IMR-90 (cell line): ENCODE measurements around the gene TMC4. TPM values are rescaled to one million over a fixed set of nuclear protein-coding genes. Genes with fewer than 3 reads are reported as not detected.

Experiments used
- ATAC-seq: fragments of 200-7000 bp; cut with Tn5 transposase; 2 replicates; pipeline ENCODE4 v1.9.1; 2020; ENCODE audit warnings: low read depth, mild to moderate bottlenecking, moderate library complexity
- BruUV-seq: library from RNA; stranded (reverse); fragments of 400-500 nt; replicated peaks from 2 replicates; lab custom pipeline; 2021; lab: Mats Ljungman, UMichigan
- CTCF ChIA-PET: fragments of 300-600 bp; formaldehyde crosslinking; extraction: SDS; loops from one replicate; lab custom pipeline; 2021; ENCODE audit warnings: antibody characterized with exemption; lab: Yijun Ruan, JAX
- POLR2A ChIA-PET: fragments of 300-600 bp; sonication (Branson Sonifier 250); formaldehyde crosslinking; loops from one replicate; lab custom pipeline; 2022; ENCODE audit warnings: antibody characterized with exemption; ENCODE audit not compliant: unreplicated experiment; lab: Charles Lee
- DNase-seq: peaks from one replicate; pipeline ENCODE4 v3.0.0; 2013
- H2AFZ ChIP-seq: replicated peaks from 2 replicates; pipeline ENCODE3; 2013; ENCODE audit warnings: low read length, mild to moderate bottlenecking; ENCODE audit not compliant: poor library complexity
- H2AK5ac ChIP-seq: 2 replicates; pipeline ENCODE4 v1.6.1; 2013; ENCODE audit warnings: low read depth, low read length, inconsistent platforms
- H2AK9ac ChIP-seq: replicated peaks from 2 replicates; pipeline ENCODE3; 2013; ENCODE audit warnings: mild to moderate bottlenecking, low read depth, low read length, moderate library complexity; ENCODE audit not compliant: poor library complexity
- H2BK120ac ChIP-seq: 2 replicates; pipeline ENCODE4 v1.6.1; 2013; ENCODE audit warnings: low read depth, low read length, inconsistent platforms
- H2BK15ac ChIP-seq: 3 replicates; pipeline ENCODE4 v1.6.1; 2013; ENCODE audit warnings: low read depth, low read length, inconsistent platforms
- H2BK20ac ChIP-seq: 2 replicates; pipeline ENCODE4 v1.6.1; 2013; ENCODE audit warnings: low read depth, mild to moderate bottlenecking, inconsistent platforms, low read length, moderate library complexity
- H2BK5ac ChIP-seq: 2 replicates; pipeline ENCODE4 v1.6.1; 2013; ENCODE audit warnings: mild to moderate bottlenecking, low read depth, low read length, inconsistent platforms; ENCODE audit not compliant: poor library complexity, severe bottlenecking
- H3K14ac ChIP-seq: replicated peaks from 2 replicates; pipeline ENCODE4 v1.6.1; 2013; ENCODE audit warnings: low read depth, low read length, inconsistent platforms
- H3K18ac ChIP-seq: 2 replicates; pipeline ENCODE4 v1.6.1; 2013; ENCODE audit warnings: low read depth, low read length, control low read depth
- H3K23ac ChIP-seq: 2 replicates; pipeline ENCODE4 v1.6.1; 2013; ENCODE audit warnings: low read depth, low read length, inconsistent platforms
- H3K27ac ChIP-seq: 2 replicates; pipeline ENCODE4 v1.5.1; 2013; ENCODE audit warnings: mild to moderate bottlenecking, control low read depth, low read length; ENCODE audit not compliant: insufficient read depth
- H3K27me3 ChIP-seq: 2 replicates; pipeline ENCODE4 v1.6.1; 2013; ENCODE audit warnings: low read length; ENCODE audit not compliant: control insufficient read depth, insufficient read depth
- H3K36me3 ChIP-seq: 2 replicates; pipeline ENCODE4 v1.6.1; 2013; ENCODE audit warnings: low read length, mixed read lengths; ENCODE audit not compliant: control insufficient read depth, insufficient read depth
- H3K4ac ChIP-seq: 2 replicates; pipeline ENCODE4 v1.6.1; 2013; ENCODE audit warnings: low read depth, low read length, inconsistent platforms
- H3K4me1 ChIP-seq: 2 replicates; pipeline ENCODE4 v1.6.1; 2013; ENCODE audit warnings: low read length, mixed read lengths; ENCODE audit not compliant: control insufficient read depth, insufficient read depth
- H3K4me2 ChIP-seq: 2 replicates; pipeline ENCODE4 v1.6.1; 2013; ENCODE audit warnings: low read depth, mild to moderate bottlenecking, control low read depth, low read length, moderate library complexity
- H3K4me3 ChIP-seq: 2 replicates; pipeline ENCODE4 v1.5.1; 2013; ENCODE audit warnings: low read depth, mild to moderate bottlenecking, control low read depth, low read length, moderate library complexity; ENCODE audit not compliant: insufficient read depth
- H3K56ac ChIP-seq: 2 replicates; pipeline ENCODE4 v1.6.1; 2013; ENCODE audit warnings: low read length, inconsistent platforms; ENCODE audit not compliant: insufficient read depth; ENCODE audit errors: extremely low read depth
- H3K79me1 ChIP-seq, 2 experiments: 2 replicates each; pipeline ENCODE4 v1.6.1; 2013; ENCODE audit warnings: low read length in 2 of 2, inconsistent platforms in 1 of 2, low read depth in 1 of 2
- H3K9ac ChIP-seq: 2 replicates; pipeline ENCODE4 v1.6.1; 2013; ENCODE audit warnings: low read depth, low read length, control low read depth
- H3K9me1 ChIP-seq: 2 replicates; pipeline ENCODE4 v1.6.1; 2013; ENCODE audit warnings: low read length, inconsistent platforms; ENCODE audit not compliant: insufficient read depth
- H3K9me3 ChIP-seq: 2 replicates; pipeline ENCODE4 v1.6.1; 2013; ENCODE audit warnings: low read length; ENCODE audit not compliant: control insufficient read depth, insufficient read depth
- H4K20me1 ChIP-seq: 2 replicates; pipeline ENCODE4 v1.6.1; 2013; ENCODE audit warnings: low read length, inconsistent platforms; ENCODE audit not compliant: insufficient read depth
- H4K5ac ChIP-seq: 2 replicates; pipeline ENCODE4 v1.6.1; 2013; ENCODE audit warnings: mild to moderate bottlenecking, low read depth, low read length, control low read depth
- H4K8ac ChIP-seq, 2 experiments: 2 replicates each; pipeline ENCODE4 v1.6.1; 2013; ENCODE audit warnings: low read depth in 2 of 2, low read length in 2 of 2, control low read depth in 1 of 2, inconsistent platforms in 1 of 2
- H4K91ac ChIP-seq: 2 replicates; pipeline ENCODE4 v1.6.1; 2013; ENCODE audit warnings: low read depth, low read length, inconsistent platforms; ENCODE audit not compliant: insufficient read depth
- BHLHE40 ChIP-seq: fragments of 150-350 bp; IDR thresholded peaks from 2 replicates; pipeline ENCODE4 v1.6.1; 2016; ENCODE audit warnings: mild to moderate bottlenecking, low read depth, low read length
- CEBPB ChIP-seq: IDR thresholded peaks from 2 replicates; pipeline ENCODE4 v1.6.1; 2012; ENCODE audit warnings: low read depth, low read length, improper control_type of control experiment
- CHD1 ChIP-seq: IDR thresholded peaks from 2 replicates; pipeline ENCODE4 v1.6.1; 2012; ENCODE audit warnings: low read depth, low read length, improper control_type of control experiment
- FOS ChIP-seq: fragments of 150-350 bp; IDR thresholded peaks from 2 replicates; pipeline ENCODE4 v1.6.1; 2016; ENCODE audit warnings: low read depth, low read length
- MAFK ChIP-seq: IDR thresholded peaks from 2 replicates; pipeline ENCODE4 v1.6.1; 2012; ENCODE audit warnings: low read depth, low read length, improper control_type of control experiment
- MAZ ChIP-seq: IDR thresholded peaks from 2 replicates; pipeline ENCODE4 v1.6.1; 2012; ENCODE audit warnings: low read depth, mild to moderate bottlenecking, low read length, improper control_type of control experiment, moderate library complexity, borderline replicate concordance
- MXI1 ChIP-seq: IDR thresholded peaks from 2 replicates; pipeline ENCODE4 v1.6.1; 2012; ENCODE audit warnings: low read depth, mild to moderate bottlenecking, low read length, moderate library complexity, borderline replicate concordance
- NFE2L2 ChIP-seq: fragments of 150-350 bp; IDR thresholded peaks from 2 replicates; pipeline ENCODE4 v1.6.1; 2016; ENCODE audit warnings: low read depth, mild to moderate bottlenecking, low read length
- POLR2A ChIP-seq: IDR thresholded peaks from 2 replicates; pipeline ENCODE4 v1.6.1; 2012; ENCODE audit warnings: mild to moderate bottlenecking, low read depth, low read length
- RAD21 ChIP-seq: IDR thresholded peaks from 2 replicates; pipeline ENCODE4 v1.6.1; 2012; ENCODE audit warnings: low read length, improper control_type of control experiment
- RCOR1 ChIP-seq: IDR thresholded peaks from 2 replicates; pipeline ENCODE4 v1.6.1; 2012; ENCODE audit warnings: mild to moderate bottlenecking, low read length, improper control_type of control experiment; ENCODE audit not compliant: insufficient replicate concordance
- RFX5 ChIP-seq: IDR thresholded peaks from 2 replicates; pipeline ENCODE4 v1.8.0; 2012; ENCODE audit warnings: low read depth, mild to moderate bottlenecking, low read length, moderate library complexity
- SMC3 ChIP-seq: fragments of 150-350 bp; IDR thresholded peaks from 2 replicates; pipeline ENCODE4 v1.6.1; 2016; ENCODE audit warnings: low read depth, mild to moderate bottlenecking, antibody characterized with exemption, low read length, moderate library complexity
- WGBS, 2 experiments: methylation state at CpG; one replicate each; pipeline versions ENCODE4 v1.1.5 to v1.1.7; 2013; ENCODE audit warnings: missing lambda C conversion rate in 2 of 2; ENCODE audit not compliant: insufficient read length in 1 of 2; ENCODE audit errors: extremely low coverage in 2 of 2; 5-methylcytosine and 5-hydroxymethylcytosine counted together
- dilution Hi-C: fragments of 300-500 bp; cut with HindIII; formaldehyde crosslinking; loops from one replicate; pipeline ENCODE4 v1.14.3; 2018; ENCODE audit warnings: low sequenced_read_pairs; ENCODE audit not compliant: unreplicated experiment
- in situ Hi-C: fragments of 300-500 bp; cut with MboI; formaldehyde crosslinking; loops from 3 replicates; pipeline ENCODE4 v1.14.3; 2019; ENCODE audit warnings: low sequenced_read_pairs, inconsistent platforms, mixed read lengths
- intact Hi-C: fragments of 100-400 bp; cut with micrococcal nuclease; formaldehyde crosslinking; loops from 2 replicates; pipeline ENCODE4 v1.10.0; 2022
- polyA plus RNA-seq, 3 experiments: library from polyadenylated mRNA; depleted of rRNA; stranded (reverse); fragments of >200 nt; gene quantifications; 2 replicates each; pipeline ENCODE4 v1.2.3, GENCODE V29; 2012; ENCODE audit warnings: low replicate concordance in 1 of 3
- total RNA-seq: library from RNA; depleted of rRNA; stranded (reverse); fragments of >200 nt; gene quantifications from 2 replicates; pipeline ENCODE4 v1.2.3, GENCODE V29; 2012
- TF ChIP-seq, protein P1 (sequence below): fragments of 150-350 bp; IDR thresholded peaks from 2 replicates; pipeline ENCODE4 v1.6.1; 2016; ENCODE audit warnings: low read depth, mild to moderate bottlenecking, low read length, moderate library complexity, borderline replicate concordance
- TF ChIP-seq, protein P2 (sequence below): fragments of 150-350 bp; IDR thresholded peaks from 2 replicates; pipeline ENCODE4 v1.6.1; 2017; ENCODE audit warnings: mild to moderate bottlenecking, antibody characterized with exemption, low read length, low read depth
- TF ChIP-seq, protein P3 (sequence below): conservative IDR thresholded peaks from 2 replicates; pipeline ENCODE4 v1.5.1; 2012; ENCODE audit warnings: mild to moderate bottlenecking, low read depth, low read length, improper control_type of control experiment

The TMC4 gene
- total and polyA plus RNA-seq, 2 of the 4 experiments (the other 2 are of a cell fraction) = 0.72 to 1.1 TPM

- Histone ChIP-seq H2BK20ac (no peak overlapping the region), H3K27ac (no peak overlapping the region), H2AFZ (no peak overlapping the region), H3K56ac (no peak overlapping the region), H3K4ac (no peak overlapping the region), H3K4me3 (no peak overlapping the region), H4K91ac (no peak overlapping the region), H3K36me3 (peaks cover 79% of the 10 kb centered on the region), H2AK5ac (no peak overlapping the region), H4K5ac (no peak overlapping the region), H3K79me1 (peaks cover 2 to 16% of the 10 kb centered on the region in 2 experiments; a peak in 2 of 4 replicates), H3K9me3 (no peaks in the 10 kb centered on the region), H3K4me2 (no peak overlapping the region), H3K9me1 (no peaks in the 10 kb centered on the region), H2BK15ac (no peak overlapping the region), H2AK9ac (no peak overlapping the region), H3K27me3 (no peaks in the 10 kb centered on the region), H3K4me1 (no peaks in the 10 kb centered on the region), H3K14ac (no peak overlapping the region), H2BK120ac (no peak overlapping the region), H3K23ac (no peak overlapping the region), H3K18ac (no peak overlapping the region), H3K9ac (no peak overlapping the region), H2BK5ac (no peak overlapping the region), H4K20me1 (peaks cover 7% of the 10 kb centered on the region; the same call in 1 of the 2 replicates), H4K8ac (no peak overlapping the region)
- dilution Hi-C loops (no loop called here), intact Hi-C loops (no loop called here), in situ Hi-C loops (no loop called here)
- ATAC-seq (no peak), DNase-seq (no peak)
- 100% methylated on average over 3 of the region's 12 CpGs; no CpG with 5 or more reads in 1 of the 2 experiments for WGBS, 2 experiments
- TF ChIP-seq, protein P1, sequence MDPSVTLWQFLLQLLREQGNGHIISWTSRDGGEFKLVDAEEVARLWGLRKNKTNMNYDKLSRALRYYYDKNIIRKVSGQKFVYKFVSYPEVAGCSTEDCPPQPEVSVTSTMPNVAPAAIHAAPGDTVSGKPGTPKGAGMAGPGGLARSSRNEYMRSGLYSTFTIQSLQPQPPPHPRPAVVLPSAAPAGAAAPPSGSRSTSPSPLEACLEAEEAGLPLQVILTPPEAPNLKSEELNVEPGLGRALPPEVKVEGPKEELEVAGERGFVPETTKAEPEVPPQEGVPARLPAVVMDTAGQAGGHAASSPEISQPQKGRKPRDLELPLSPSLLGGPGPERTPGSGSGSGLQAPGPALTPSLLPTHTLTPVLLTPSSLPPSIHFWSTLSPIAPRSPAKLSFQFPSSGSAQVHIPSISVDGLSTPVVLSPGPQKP = no peak
- TF ChIP-seq MAZ (no peak), POLR2A (no peak), FOS (no peak), SMC3 (no peak), MXI1 (no peak), NFE2L2 (no peak), RCOR1 (no peak), RFX5 (no peak), CHD1 (no peak), BHLHE40 (no peak), RAD21 (no peak), CEBPB (no peak), MAFK (no peak)
- TF ChIP-seq, protein P2, sequence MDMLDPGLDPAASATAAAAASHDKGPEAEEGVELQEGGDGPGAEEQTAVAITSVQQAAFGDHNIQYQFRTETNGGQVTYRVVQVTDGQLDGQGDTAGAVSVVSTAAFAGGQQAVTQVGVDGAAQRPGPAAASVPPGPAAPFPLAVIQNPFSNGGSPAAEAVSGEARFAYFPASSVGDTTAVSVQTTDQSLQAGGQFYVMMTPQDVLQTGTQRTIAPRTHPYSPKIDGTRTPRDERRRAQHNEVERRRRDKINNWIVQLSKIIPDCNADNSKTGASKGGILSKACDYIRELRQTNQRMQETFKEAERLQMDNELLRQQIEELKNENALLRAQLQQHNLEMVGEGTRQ = no peak
- TF ChIP-seq, protein P3, sequence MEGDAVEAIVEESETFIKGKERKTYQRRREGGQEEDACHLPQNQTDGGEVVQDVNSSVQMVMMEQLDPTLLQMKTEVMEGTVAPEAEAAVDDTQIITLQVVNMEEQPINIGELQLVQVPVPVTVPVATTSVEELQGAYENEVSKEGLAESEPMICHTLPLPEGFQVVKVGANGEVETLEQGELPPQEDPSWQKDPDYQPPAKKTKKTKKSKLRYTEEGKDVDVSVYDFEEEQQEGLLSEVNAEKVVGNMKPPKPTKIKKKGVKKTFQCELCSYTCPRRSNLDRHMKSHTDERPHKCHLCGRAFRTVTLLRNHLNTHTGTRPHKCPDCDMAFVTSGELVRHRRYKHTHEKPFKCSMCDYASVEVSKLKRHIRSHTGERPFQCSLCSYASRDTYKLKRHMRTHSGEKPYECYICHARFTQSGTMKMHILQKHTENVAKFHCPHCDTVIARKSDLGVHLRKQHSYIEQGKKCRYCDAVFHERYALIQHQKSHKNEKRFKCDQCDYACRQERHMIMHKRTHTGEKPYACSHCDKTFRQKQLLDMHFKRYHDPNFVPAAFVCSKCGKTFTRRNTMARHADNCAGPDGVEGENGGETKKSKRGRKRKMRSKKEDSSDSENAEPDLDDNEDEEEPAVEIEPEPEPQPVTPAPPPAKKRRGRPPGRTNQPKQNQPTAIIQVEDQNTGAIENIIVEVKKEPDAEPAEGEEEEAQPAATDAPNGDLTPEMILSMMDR = no peak
- BruUV-seq = no TSS peak
- POLR2A ChIA-PET = no interaction called here
- CTCF ChIA-PET = no interaction called here
These were observed 20.7 kb downstream of the TMC4 start for GRCh38 chr19:54152267-54152666.
